HL-60/S4 treated with retinoic acid at 250 ng/mL for 4 days and 3 days (cell line): ENCODE measurements around the gene SAP25.

ENCODE experiments used
- in situ Hi-C: fragments of 300-500 bp; cut with MboI; formaldehyde crosslinking; loops from 2 replicates; pipeline ENCODE4 v1.7.0; 2022; ENCODE audit warnings: low sequenced_read_pairs

The SAP25 gene

GRCh38 chr7:100573691-100574361 lies at the start of gene SAP25:
Gene SAP25 (minus strand): TSS chr7:100573900. CDS start chr7:100573742, 158 bp downstream.
- in situ Hi-C loops, result loop anchor here (10.0 kb wide), 1 partner anchor 111 kb away; no protein-coding TSS in a partner anchor

GRCh38 chr7:100621554-100621953 lies 47.9 kb upstream of the SAP25 start:
- in situ Hi-C loops, result no loop called here

GRCh38 chr7:100620804-100621203 lies 47.1 kb upstream of the SAP25 start:
- in situ Hi-C loops, result no loop called here

GRCh38 chr7:100620239-100620638 lies 46.5 kb upstream of the SAP25 start:
- in situ Hi-C loops, result no loop called here

GRCh38 chr7:100614308-100614861 lies 40.7 kb upstream of the SAP25 start:
- in situ Hi-C loops, result no loop called here

- in situ Hi-C loops, result no loop called here
Observed at GRCh38 chr7:100613412-100614175, 39.9 kb upstream of the SAP25 start.

- in situ Hi-C loops, result no loop called here
Observed at GRCh38 chr7:100612730-100613390, 39.2 kb upstream of the SAP25 start.

GRCh38 chr7:100611983-100612729 lies 38.5 kb upstream of the SAP25 start, which contains the start of gene MOSPD3:
Gene MOSPD3 (plus strand): TSS chr7:100612540. CDS start chr7:100612792, 252 bp downstream.
- in situ Hi-C loops, result no loop called here

GRCh38 chr7:100609958-100610357 lies 36.3 kb upstream of the SAP25 start:
- in situ Hi-C loops, result no loop called here

GRCh38 chr7:100607111-100607510 lies 33.4 kb upstream of the SAP25 start:
- in situ Hi-C loops, result no loop called here

GRCh38 chr7:100606313-100606712 lies 32.6 kb upstream of the SAP25 start:
- in situ Hi-C loops, result no loop called here

- in situ Hi-C loops, result no loop called here
Observed at GRCh38 chr7:100604976-100605911, 31.5 kb upstream of the SAP25 start.

- in situ Hi-C loops, result no loop called here
Observed at GRCh38 chr7:100604028-100604975, 30.6 kb upstream of the SAP25 start.

- in situ Hi-C loops, result no loop called here
Observed at GRCh38 chr7:100603726-100604027, 30.0 kb upstream of the SAP25 start.

- in situ Hi-C loops, result no loop called here
Observed at GRCh38 chr7:100602889-100603725, 29.4 kb upstream of the SAP25 start.

GRCh38 chr7:100600730-100601038 lies 27.0 kb upstream of the SAP25 start:
- in situ Hi-C loops, result no loop called here

GRCh38 chr7:100599911-100600729 lies 26.4 kb upstream of the SAP25 start:
- in situ Hi-C loops, result no loop called here
